PC-9 (cell line): ENCODE results near the gene PLCG2. TPM values are rescaled to one million over a fixed set of nuclear protein-coding genes. Genes with fewer than 3 reads are reported as not detected.
"Not testable (repeated sequence)": the region's sequence is repeated elsewhere in the genome, so short reads cannot be mapped to it uniquely, and the experiment has no call there.

Source experiments
- BruUV-seq: library from RNA; stranded (reverse); fragments of 400-500 nt; replicated peaks from 2 replicates; lab custom pipeline; 2021; lab: Mats Ljungman, UMichigan
- CTCF ChIA-PET: fragments of 300-600 bp; sonication (Branson Sonifier 250); formaldehyde crosslinking; loops from one replicate; lab custom pipeline; 2022; ENCODE audit warnings: antibody characterized with exemption; lab: Charles Lee
- POLR2A ChIA-PET: fragments of 300-600 bp; sonication (Branson Sonifier 250); formaldehyde crosslinking; loops from one replicate; lab custom pipeline; 2022; ENCODE audit warnings: antibody characterized with exemption; ENCODE audit not compliant: unreplicated experiment; lab: Charles Lee
- DNase-seq, 2 experiments: peaks; one replicate each; pipeline versions ENCODE4 v3.0.0 to v3.0.0-alpha.2; 2015 to 2022; ENCODE audit warnings: mixed read lengths in 1 of 2
- H2AFZ ChIP-seq: fragments of 200-600 bp; sonication (generic); 2 replicates; pipeline ENCODE4 v1.8.1; 2017; ENCODE audit warnings: antibody characterized with exemption
- H3F3A ChIP-seq: fragments of 200-600 bp; sonication (generic); 2 replicates; pipeline ENCODE4 v1.8.1; 2017; ENCODE audit warnings: antibody characterized with exemption, mild to moderate bottlenecking, low read depth; ENCODE audit not compliant: insufficient read depth
- H3K27ac ChIP-seq: fragments of 200-600 bp; sonication (generic); 2 replicates; pipeline ENCODE4 v1.6.1; 2016; ENCODE audit warnings: mixed run types
- H3K27me3 ChIP-seq: fragments of 200-600 bp; sonication (generic); 2 replicates; pipeline ENCODE4 v1.6.1; 2016; ENCODE audit warnings: low read depth, mixed run types; ENCODE audit not compliant: insufficient read depth
- H3K36me3 ChIP-seq: fragments of 200-600 bp; sonication (generic); 2 replicates; pipeline ENCODE4 v1.6.1; 2016; ENCODE audit warnings: low read depth, mixed run types
- H3K4me1 ChIP-seq: fragments of 200-600 bp; sonication (generic); replicated peaks from 2 replicates; pipeline ENCODE4 v1.6.1; 2016; ENCODE audit warnings: mixed run types; ENCODE audit not compliant: insufficient read depth
- H3K4me2 ChIP-seq: fragments of 200-600 bp; sonication (generic); 2 replicates; pipeline ENCODE4 v1.6.1; 2017; ENCODE audit warnings: mixed run types
- H3K4me3 ChIP-seq: fragments of 200-600 bp; sonication (generic); 2 replicates; pipeline ENCODE4 v1.6.1; 2016; ENCODE audit warnings: mixed run types
- H3K79me2 ChIP-seq: fragments of 200-600 bp; sonication (generic); 2 replicates; pipeline ENCODE4 v1.6.1; 2017; ENCODE audit warnings: low read depth, mixed run types
- H3K9me2 ChIP-seq: fragments of 200-600 bp; sonication (generic); 2 replicates; pipeline ENCODE4 v1.8.1; 2017; ENCODE audit warnings: mild to moderate bottlenecking; ENCODE audit not compliant: insufficient read depth
- H3K9me3 ChIP-seq: fragments of 200-600 bp; sonication (generic); 2 replicates; pipeline ENCODE4 v1.8.1; 2016; ENCODE audit warnings: low read depth; ENCODE audit not compliant: insufficient read depth
- H4K20me1 ChIP-seq: fragments of 200-600 bp; sonication (generic); 2 replicates; pipeline ENCODE4 v1.8.1; 2017; ENCODE audit not compliant: insufficient read depth
- CTCF ChIP-seq: fragments of 200-600 bp; sonication (generic); conservative IDR thresholded peaks from 2 replicates; pipeline ENCODE4 v1.6.1; 2017; ENCODE audit warnings: mixed run types, antibody characterized with exemption, mild to moderate bottlenecking, moderate library complexity
- EZH2 ChIP-seq: fragments of 200-600 bp; sonication (generic); IDR thresholded peaks from 2 replicates; pipeline ENCODE4 v1.8.0; 2017; ENCODE audit warnings: antibody characterized with exemption, low read depth
- intact Hi-C: fragments of 100-400 bp; cut with micrococcal nuclease; formaldehyde crosslinking; loops from one replicate; pipeline ENCODE4 v1.10.0; 2022; ENCODE audit not compliant: unreplicated experiment
- total RNA-seq: library from RNA; stranded (reverse); gene quantifications from 2 replicates; pipeline ENCODE4 v1.2.3, GENCODE V29; 2021

Gene PLCG2
- total RNA-seq, 1 experiment from 2014 or later, result 10.8 TPM

- H3K9me2 ChIP-seq, result no peaks in the 10 kb centered on the region
- H3K79me2 ChIP-seq, result no peaks in the 10 kb centered on the region
- H3K4me1 ChIP-seq, result peaks cover 15% of the 10 kb centered on the region
- H3K27ac ChIP-seq, result no peak overlapping the region
- no peaks in the 10 kb centered on the region for H3K27me3 ChIP-seq
- no peak for DNase-seq
- H3F3A ChIP-seq, result peaks cover 4% of the 10 kb centered on the region; the same call in 1 of the 2 replicates
- H4K20me1 ChIP-seq, result no peaks in the 10 kb centered on the region
- intact Hi-C loops, result no loop called here
- no peaks in the 10 kb centered on the region for H3K36me3 ChIP-seq
- H3K4me2 ChIP-seq, result no peak overlapping the region
- ChIA-PET CTCF (no interaction called here), POLR2A (no interaction called here)
- no peak overlapping the region for H2AFZ ChIP-seq
- H3K9me3 ChIP-seq, result no peaks in the 10 kb centered on the region
- BruUV-seq, result no TSS peak
- no peak overlapping the region for H3K4me3 ChIP-seq
- no peak for TF ChIP-seq EZH2
- no peak for TF ChIP-seq CTCF
These were observed 22.3 kb upstream of the PLCG2 start for GRCh38 chr16:81756615-81757356.

DNA sequence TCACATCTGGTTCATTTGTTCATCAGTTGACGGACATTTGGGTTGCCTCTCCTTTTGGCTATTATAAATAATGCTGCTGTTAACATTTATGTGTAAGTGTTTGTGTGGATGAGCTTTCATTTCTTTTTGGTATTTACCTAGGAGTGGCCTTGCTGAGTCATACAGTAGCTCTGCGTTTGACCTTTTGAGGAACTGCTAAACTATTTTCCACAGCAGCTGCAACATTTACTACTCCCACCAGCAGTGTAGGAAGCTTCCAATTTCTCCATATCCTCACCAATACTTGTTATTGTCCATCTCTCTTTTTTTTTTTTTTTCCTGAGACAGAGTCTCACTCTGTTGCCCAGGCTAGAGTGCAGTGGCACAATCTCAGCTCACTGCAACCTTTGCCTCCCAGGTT lies 20.7 kb upstream of the PLCG2 start:
- Histone ChIP-seq H3K9me3 (no peaks in the 10 kb centered on the region), H3K4me2 (peak overlapping the region; percentile 27; the same call in 1 of the 2 replicates), H2AFZ (no peak overlapping the region), H4K20me1 (no peaks in the 10 kb centered on the region), H3K36me3 (no peaks in the 10 kb centered on the region), H3K27ac (peak overlapping the region; percentile 52), H3F3A (peaks cover 4% of the 10 kb centered on the region; the same call in 1 of the 2 replicates), H3K4me1 (peaks cover 15% of the 10 kb centered on the region), H3K4me3 (no peak overlapping the region), H3K27me3 (no peaks in the 10 kb centered on the region), H3K9me2 (no peaks in the 10 kb centered on the region), H3K79me2 (no peaks in the 10 kb centered on the region)
- ChIA-PET POLR2A (interaction anchor here (0.7 kb wide), 1 partner anchor 335 kb away, joined by 10 read pairs; no protein-coding TSS in a partner anchor), CTCF (no interaction called here)
- DNase-seq, result peak; percentile 18 to 88
- BruUV-seq, result no TSS peak
- no peak for TF ChIP-seq EZH2
- TF ChIP-seq CTCF, result no peak
- intact Hi-C loops, result no loop called here

DNA sequence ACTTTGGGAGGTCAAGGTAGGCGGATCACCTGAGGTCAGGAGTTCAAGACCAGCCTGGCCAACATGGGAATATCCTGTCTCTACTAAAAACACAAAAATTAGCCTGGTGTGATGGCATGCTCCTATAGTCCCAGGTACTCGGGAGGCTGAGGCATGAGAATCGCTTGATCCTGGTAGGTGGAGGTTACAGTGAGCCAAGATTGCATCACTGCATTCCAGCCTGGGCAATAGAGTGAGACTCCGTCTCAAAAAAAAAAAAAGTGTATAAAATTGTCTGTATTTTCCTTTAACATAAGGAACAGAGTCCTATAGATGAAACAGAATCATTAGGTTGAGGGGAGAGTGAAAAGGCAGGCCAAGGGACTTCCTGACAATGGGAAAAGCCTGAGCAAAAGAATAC lies 16.8 kb upstream of the PLCG2 start:
- H3K9me3 ChIP-seq, intact Hi-C loops, H3K79me2 ChIP-seq, BruUV-seq, H2AFZ ChIP-seq, H3K4me2 ChIP-seq, H3K36me3 ChIP-seq, H4K20me1 ChIP-seq, DNase-seq, H3F3A ChIP-seq, POLR2A ChIA-PET, H3K4me3 ChIP-seq, CTCF ChIA-PET, H3K27ac ChIP-seq, H3K27me3 ChIP-seq, H3K9me2 ChIP-seq: not testable (repeated sequence)
- H3K4me1 ChIP-seq, result peaks cover 15% of the 10 kb centered on the region
